OCI-M1 (cell line): ENCODE measurements around the gene MRPL11.
"Not testable (repeated sequence)": the region's sequence is repeated elsewhere in the genome, so short reads cannot be mapped to it uniquely, and the experiment has no call there.

Experiments used
- DNase-seq: peaks from one replicate; lab custom pipeline; 2025; lab: John Stamatoyannopoulos, UW

The MRPL11 gene

DNA sequence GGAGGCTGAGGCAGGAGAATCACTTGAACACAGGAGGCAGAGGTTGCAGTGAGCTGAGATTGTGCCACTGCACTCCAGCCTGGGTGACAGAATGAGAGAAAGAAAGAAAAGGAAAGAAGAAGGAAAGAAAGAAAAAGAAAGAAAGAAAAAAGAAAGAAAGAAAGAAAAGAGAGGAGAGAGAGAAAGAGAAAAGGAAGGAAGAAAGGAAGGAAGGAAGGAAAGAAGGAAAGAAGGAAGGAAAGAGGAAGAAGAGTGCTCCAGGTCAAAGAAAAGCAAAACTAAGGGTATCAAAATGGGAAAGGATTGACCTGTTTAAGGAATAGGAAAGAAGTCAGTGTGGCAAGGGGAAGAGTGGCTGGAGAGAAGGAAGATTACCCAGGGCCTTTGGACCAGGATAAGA lies 7.4 kb downstream of the MRPL11 start:
- not testable (repeated sequence) for DNase-seq

DNA sequence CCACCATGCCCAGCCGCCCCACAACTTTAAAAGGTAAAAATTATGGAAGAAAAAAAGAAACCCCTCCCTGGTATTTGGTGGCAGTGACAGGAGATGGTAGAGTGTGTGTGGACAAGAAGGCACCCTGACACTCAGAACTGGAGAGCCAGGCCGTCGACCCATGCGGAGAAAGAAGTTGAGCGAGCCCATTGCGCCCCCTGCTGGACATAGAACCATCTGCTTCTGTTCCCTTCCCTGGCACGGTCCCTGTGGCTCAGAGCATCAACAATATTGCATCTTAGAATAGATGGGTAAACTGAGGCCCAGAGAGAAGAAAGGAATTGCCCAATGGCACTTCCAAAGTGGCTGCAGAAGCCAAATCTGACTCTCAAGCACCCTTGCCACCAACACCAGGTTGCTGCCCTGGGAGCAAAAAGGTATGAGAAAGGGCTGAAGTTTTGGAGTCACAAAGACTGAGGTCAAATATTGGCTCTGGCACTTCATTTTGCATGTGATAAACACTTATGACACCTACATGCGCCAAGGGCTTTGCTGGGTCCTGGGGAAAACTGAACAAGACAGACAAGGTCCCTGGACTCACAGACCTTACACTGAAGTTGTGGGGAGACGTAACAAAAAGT lies 8.6 kb downstream of the MRPL11 start:
- DNase-seq, result peak; percentile 73

DNA sequence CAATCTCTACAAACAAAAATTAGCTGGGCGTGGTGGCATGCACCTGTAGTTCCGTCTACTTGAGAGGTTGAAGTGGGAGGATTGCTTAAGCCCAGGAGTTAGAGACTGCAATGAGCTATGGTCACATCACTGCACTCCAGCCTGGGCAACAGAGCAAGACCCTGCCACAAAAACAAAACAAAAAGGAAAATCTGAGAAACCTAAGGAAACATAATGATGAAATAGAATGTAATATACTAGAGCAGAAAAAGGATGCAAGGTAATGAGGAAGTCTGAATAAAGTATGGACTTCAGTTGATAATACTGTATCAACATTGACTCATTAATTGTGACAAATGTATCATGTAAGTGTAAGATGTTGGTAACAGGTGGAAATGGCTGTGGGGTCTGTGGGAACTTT lies 9.7 kb downstream of the MRPL11 start:
- DNase-seq, result no peak

DNA sequence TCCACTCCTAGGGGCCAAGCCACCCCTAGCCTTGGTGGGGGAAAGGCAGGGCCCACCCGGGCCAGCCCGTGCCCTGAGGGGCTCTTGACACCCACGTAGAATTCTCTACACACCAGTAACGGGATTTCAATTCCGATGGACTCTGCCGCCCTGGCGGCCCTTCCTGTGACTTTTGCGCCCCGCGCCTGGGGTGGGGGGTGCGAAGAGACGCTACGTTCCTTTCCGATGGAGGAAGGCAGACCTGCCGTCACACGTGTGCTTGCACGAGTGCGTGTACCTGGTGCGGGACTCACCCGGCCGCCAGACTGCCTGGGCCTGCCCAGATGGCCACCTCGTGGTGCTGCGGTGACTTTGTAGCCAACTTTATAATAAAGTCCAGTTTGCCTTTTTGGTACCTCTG lies 12.3 kb downstream of the MRPL11 start:
- DNase-seq, result no peak

DNA sequence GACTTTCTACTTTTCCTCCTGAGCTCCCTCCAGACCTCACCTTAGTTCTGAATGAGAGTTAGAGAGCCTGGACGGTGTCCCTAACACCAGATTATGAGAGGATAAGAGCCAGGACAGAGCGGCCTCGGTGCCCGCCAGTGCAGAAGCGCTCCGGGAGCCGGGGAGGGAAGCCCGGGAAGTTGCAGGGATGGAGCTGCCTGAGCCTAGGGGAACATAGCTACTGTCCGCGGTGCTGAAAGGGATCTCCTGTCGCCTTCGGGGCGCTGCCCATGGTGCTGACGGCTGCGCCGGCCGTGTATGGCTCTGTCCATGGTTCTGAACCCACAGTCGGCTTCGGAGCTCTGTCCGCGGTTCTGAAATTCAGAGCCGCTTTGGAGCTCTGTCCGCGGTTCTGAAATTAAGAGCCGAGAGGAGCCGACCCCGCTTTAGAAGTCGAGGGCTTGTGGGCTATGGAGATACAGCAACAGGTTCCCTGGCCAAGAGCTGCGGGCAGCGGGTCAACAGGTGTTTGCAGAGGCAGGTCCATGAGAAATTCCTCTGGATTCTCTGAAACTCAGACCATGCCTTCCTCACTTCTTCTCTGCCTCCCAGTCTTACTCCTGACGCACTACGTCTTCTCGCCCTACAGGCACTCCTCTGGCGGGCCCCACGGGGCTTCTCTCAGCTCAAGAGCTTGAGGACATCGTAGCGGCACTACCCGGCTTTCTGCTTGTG lies 17.0 kb downstream of the MRPL11 start:
- DNase-seq, result peak; percentile 91

DNA sequence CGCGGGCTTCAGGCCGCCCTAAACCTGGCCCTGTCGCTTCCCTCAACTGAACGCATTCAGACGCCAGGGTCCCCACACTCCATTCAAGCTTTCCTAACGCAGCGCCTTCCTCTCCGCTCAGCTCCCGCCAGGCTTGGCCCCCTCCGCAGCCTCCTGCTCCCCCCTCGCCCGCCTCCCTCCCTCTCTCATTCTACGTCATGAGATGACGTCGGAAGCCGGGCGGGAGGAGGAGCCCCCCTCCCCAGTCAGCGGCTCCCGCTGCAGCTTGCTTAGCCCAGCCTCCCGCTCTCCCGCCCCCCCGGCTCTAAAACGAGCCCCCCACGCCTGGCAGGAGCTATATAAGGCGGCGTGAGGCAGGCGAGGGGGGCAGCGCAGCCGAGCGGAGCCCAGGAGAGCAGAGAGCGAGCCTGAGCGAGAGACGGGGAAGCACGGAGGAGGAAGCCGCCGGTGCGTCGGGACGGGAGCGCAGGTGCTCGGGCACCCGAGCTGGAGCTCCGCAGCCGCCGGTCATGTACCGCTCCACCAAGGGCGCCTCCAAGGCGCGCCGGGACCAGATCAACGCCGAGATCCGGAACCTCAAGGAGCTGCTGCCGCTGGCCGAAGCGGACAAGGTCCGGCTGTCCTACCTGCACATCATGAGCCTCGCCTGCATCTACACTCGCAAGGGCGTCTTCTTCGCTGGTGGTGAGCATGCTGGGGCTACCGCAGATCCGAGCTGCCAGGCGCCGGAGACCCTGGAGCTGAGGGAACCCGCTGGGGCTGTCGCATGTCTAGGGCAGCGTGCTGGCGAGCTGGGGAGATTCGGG lies 17.8 kb downstream of the MRPL11 start, which contains the start of gene NPAS4:
Gene NPAS4, plus strand, starts transcription at position 365 of the 806 bp plus-strand sequence. Its CDS starts 145 bp downstream, at position 510.
- no peak for DNase-seq

DNA sequence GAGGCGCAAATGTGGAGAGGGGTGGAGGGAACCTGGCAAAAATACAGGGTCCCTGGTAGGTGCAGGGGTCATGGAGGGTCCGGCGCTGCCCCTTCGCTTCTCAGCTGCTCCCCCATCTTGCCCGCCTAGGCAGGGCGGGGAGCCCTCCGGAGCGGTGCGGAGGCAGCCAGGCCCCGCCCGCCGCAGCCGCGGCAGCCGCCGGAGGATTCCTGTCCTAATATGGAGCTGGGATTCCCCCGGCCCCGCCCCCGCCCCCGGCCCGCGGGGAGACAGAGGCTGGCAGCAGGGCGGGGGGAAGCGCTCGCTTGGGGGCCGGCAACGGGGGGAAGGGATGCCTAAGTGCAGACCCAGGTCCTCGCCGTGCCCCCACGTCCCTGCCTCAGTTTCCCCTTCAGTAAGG lies 18.8 kb downstream of the MRPL11 start:
- DNase-seq, result no peak

DNA sequence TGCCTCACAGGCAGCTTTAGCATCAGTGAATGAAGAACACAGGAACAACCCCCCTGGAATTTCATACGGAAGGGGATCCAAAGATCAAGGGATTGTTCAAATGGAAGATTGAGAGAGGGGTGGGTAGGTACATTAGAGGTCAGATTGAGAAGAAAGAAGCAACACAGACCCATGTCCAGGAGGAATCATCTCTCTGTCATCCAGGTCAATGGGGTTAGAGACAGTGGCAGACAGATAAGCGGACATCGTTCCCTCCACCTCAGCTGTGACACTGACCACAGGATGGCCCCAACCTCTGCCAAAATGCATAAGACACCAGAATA lies 19.7 kb downstream of the MRPL11 start:
- DNase-seq, result no peak

DNA sequence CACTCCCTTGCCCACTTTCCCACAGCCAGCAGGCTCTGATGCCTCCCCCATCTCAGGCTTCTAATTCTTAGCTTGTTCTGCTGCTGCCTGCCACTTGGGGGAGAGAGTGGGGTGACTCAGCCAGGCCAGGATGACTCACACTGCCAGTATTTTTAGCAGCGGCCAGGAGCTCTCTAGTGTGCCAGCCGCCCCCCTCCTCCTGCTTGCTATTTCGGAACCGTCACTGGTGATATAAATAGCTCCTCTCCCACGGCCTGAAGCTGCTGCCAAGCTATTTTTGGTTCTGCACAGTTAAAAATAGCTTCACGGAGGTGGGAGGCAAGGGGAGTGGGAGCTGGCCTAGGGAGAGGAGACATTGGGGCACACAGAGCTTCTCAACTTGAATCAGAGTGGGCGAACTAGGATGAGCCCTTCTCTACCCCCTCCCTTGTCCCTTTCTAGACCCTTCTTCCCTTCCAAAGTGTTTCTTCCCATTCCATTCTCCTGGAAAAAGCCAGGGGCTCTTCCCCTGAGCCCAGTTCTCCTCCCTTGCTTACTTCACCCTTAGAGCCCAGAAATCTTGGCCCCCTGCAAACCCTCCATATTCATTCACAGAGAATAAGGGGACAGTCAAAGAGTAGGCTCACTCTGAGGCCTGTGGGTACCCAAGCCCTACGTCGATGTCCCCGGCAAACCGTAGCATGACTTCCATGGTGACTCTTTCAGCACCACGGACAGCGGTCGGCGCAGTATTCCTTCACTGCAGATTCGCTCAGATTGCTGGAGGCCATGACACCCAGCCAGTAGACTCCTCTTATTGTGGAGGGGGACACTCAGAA lies 20.3 kb downstream of the MRPL11 start:
- DNase-seq, result peak; percentile 71

DNA sequence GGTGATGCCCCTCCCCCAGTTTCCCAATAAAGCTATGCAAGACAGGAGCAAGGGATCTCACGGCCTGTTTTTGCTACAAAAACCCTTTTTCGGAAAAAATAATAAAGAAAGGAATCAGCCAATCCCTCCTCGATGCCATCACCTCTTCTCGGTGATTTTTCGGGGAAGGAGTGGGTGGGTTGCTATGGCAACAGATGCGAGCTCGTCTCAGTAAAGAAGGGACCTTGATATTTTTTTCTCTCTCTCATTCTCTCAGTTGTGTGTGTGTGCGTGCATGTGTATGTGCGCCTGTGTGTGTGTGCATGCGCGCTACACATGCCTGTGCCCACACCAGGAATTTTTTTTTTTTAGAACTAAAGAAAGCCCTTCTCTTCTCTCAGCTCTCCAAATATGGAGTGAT lies 21.6 kb downstream of the MRPL11 start:
- no peak for DNase-seq

DNA sequence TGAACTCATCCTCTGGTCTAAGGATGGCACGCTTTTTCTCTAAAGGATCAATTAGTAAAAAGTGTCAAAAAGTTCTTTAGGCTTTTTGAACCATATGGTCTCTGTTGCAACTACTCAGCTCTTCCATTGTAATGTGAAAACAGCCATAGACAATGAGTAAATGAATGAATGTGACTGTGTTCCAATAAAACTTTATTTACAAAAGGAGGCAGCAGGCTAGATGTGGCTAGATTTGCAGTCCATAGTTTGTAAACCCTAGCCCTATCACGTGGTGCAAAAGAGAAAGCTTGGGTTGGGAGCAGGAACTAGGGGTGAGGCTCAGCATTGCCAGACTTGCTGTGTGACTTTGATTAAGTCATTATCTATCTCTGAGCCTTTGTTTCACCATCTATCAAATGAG lies 23.2 kb downstream of the MRPL11 start:
- no peak for DNase-seq

DNA sequence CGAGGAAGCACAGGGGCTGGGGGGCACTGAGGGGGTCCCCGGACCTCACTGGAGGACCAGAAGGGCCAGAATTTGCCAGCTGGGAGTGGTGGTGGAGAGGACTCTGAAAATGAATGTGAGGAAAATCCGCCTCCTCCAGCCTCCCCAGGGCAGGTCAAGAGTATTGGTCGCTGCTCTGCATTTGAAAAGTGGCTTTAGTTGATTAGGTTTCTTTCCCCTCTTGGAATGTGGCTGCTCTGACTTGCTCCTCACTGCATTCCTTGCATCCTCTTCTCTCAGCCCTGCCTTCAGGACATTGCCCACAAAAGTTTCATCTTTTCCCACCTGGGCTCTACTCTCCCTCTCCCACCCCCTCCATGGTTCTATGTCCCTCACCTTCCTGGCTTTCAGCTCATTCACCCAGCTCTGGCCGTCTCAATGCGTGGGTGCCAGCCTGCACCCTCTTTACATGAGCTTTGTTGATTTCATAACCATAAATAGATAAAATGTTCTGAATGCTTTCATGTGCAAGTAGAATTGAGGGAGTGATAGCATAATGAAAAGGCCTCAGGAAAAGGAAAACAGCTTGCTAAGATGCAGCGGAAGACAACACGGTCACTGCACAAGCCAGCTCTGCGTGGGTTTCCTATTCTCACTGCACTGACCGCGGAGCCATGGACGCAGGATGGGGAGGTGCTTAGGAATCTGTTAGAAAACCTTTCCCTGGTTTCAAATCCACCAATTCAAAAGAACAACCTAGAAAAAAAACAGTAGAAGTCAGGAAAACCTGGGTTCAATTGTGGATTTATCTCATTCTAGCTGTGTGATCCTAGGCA lies 24.3 kb downstream of the MRPL11 start:
- DNase-seq, result no peak

DNA sequence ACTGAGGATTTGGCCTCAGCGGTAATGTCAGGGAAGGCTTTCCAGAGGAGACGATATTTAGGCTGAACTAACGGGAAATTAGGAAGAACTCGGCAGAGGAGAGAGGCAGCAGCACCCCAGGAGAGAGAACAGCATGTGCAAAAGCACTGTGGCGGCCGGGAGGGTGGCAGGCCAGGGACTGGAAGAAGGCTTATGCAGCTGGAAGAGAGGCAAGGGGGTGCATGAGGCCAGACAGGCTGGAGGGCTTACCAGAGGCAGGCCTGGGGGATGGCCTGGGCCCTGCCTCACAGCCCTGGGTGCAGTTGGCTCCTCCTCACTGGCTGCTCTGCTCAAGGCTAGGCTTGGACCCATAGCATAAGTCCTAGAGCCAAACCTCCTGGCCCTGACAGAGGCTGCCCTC lies 25.5 kb downstream of the MRPL11 start:
- no peak for DNase-seq

DNA sequence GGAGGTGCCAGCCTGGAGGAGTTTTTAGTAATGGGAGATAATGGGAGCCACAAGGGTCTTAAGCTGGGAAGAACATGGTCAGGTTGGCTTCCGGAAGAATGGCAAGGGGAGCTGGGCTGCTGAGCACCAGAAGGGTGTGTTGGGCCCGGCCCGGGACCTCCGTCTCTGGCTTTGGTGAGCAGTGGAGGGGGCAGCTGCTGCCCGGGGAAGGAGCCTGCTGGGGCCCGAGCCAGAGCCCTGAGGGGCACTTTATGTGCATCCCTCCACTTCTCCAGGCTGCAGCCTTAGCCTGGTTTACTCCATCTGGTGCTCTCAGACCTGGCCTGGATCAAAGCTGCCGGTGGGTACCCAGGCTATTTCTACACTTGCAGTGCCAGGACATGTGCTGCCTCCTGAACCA lies 26.5 kb downstream of the MRPL11 start:
- DNase-seq, result no peak

DNA sequence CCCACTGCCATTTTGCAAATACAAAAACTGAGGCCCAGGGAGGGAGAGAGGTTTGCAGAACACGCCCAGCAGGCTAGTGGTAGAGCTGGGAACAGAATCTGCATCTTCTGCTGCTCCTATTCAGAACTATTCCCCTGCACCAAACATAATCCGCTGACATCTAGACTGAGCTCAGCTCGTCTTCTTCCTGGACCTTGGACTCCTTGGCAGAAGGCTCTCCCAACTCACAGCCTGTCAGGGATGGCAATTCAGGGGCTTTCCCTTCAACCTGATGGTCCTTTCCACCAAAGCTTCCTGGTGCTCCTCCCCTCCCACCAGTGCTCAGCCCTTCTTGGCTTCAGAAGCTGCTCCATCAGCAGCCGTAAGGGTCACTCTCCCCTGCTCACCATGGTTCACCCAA lies 27.3 kb downstream of the MRPL11 start:
- DNase-seq, result no peak

DNA sequence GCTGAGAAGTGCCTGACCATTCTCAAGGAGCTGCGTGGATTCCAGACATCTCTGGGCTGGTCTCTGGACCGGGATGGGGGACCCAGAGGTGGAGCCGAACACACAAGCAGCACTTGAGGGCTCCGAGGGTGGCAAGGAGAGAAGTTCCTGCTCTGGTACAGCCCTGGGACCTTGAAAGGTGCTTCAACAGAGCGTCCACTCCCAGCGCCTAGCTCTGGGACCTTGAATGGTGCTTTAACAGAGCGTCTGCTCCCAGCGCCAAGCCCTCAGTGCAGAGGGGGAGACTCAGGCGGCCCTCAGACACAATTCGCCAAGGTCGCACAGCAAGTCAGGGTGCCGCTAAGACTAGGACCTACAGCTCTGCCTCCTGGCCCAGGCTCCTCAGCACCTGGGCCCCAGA lies 28.5 kb downstream of the MRPL11 start:
- DNase-seq, result no peak

DNA sequence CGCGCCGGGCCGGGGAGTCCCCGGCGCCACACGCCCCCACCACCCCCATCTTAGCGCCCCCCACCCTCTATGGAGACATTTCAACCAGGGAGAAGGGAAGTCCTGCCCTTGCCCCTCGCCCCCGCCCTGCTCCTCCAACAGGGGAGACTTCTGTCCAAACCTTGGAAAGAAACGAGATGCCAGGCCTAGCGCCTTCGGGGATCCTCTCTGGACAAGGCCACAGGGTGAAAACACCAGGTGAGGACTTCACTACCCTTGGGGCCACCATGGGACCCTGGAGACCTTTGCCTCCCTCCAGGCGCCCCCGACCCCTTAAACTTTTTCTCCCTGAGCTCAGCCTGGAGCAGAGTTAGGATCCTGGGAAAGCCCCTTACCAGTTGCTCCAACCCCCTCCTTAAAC lies 29.4 kb downstream of the MRPL11 start:
- no peak for DNase-seq

DNA sequence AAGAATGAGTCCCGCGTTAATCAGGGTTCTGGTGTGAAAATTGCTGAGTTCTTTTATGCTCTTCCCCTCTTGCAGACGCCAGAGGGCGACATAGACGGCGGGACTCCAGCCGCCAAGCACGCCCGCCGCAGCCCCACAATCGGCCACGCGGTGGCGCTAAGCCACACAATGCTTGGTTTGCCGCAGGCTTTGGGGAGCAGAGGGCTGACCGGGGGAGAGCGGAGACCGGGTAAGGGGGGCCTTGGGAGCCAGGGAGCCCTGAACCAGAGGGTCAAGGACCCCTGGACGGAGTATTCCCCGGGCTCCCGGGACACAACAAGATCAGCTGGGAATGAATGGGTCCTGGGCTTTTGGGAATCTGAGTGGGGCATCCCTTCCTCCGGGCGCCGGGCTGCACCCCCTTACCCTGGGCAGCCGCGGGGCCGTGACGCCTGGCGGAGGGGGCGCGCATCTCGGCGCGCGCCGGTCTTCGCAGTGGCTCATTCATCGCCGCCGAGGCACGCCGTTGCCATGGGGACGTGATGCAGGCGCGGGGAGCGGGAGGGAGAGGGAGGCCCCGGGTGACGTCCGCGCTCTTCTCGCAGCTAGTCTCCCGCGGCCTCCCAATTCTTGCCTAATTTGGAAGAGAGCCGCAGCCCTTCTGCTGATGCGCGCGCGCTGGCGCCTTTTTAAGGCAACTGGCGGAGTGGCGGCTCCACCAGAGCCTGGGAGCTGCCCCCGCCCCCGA lies 30.0 kb downstream of the MRPL11 start:
- DNase-seq, result peak; percentile 92

DNA sequence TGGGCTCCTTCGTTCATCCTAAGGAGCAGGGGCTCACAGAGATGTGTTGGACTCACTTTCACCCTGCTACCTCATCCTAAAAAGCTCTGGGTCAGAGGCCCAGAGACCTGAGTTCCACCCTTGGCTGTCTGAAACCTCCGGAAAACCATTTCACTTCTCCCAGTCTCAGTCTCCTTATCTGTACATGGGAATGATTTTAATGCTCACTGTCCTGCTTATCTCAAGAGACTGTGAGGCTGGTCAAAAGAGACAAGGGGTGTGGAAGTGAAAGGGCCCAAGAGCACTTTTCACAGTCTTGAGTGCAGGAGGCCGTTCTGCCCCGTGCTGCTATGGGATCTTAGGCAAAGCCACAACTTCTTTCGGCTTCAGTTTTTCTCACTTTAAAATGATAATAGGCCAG lies 31.0 kb downstream of the MRPL11 start:
- no peak for DNase-seq

DNA sequence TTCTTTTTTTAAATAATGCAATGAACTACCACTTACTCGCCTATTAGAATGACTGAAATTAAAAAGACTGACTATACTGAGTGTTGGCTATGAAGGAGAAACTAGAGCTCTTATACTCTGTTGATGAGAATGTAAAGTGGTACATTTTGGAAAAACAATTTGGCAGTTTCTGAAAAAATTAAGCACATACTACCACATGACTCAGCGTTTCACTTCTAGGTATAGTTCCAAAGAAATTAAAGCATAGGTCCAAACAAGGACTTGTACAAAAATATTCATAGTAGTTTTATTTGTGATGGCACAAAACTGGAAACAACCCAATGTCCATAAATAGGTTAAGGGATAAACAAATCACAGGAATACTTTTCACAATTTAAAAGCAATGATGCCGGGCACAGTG lies 44.7 kb downstream of the MRPL11 start:
- no peak for DNase-seq

DNA sequence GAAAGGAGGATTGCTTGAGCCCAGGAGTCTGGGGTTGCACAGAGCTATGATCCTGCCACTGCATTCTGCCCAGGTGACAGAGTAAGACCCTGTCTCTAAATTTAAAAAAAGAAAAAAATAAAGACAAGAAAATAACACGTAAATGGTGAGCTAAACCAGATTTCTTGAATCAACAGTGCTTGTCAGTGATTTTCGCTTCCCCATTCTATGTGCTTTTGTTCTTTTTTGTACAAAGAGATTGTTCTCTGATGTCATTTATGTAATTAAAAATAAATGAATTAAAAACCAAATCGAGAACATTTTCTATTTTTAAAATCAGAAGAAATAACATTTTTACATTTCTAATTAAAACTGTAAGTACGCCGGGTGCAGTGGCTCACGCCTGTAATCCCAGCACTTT lies 47.3 kb downstream of the MRPL11 start:
- DNase-seq, result no peak
